Measurements from ENCODE around the gene HOXD3. TPM values are rescaled to one million over a fixed set of nuclear protein-coding genes. Genes with fewer than 3 reads are reported as not detected.

Gene HOXD3
- total RNA-seq, 1 donor from 2014 or later = 1.7 TPM

DNA sequence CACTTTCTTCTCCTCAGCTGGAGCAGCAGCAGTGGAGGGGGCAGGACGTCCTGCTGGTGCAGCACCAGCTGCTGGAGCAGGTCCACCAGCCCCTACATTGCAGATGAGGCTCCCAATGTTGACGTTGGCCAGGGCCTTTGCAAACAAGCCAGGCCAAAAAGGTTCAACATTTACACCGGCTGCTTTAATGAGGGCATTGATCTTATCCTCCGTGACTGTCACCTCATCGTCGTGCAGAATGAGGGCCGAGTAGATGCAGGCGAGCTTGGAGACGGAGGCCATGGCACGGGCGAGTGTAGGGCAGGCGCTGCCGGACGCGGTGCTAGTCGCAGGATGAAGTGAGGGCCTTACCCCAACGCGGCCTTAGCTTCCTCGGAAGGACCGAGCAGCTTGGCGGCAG is 43.9 kb downstream of the HOXD3 start:
- Histone ChIP-seq H3K9me3 (no peaks in the 10 kb centered on the region), H3K27me3 (peaks cover 24% of the 10 kb centered on the region), H3K27ac (no peak overlapping the region), H3K4me1 (no peaks in the 10 kb centered on the region), H3K36me3 (no peaks in the 10 kb centered on the region), H3K4me3 (no peak overlapping the region)
- intact Hi-C loops (cut with DNase I) = no loop called here
- DNase-seq (no peak), ATAC-seq (no peak)
- TF ChIP-seq, protein P1, sequence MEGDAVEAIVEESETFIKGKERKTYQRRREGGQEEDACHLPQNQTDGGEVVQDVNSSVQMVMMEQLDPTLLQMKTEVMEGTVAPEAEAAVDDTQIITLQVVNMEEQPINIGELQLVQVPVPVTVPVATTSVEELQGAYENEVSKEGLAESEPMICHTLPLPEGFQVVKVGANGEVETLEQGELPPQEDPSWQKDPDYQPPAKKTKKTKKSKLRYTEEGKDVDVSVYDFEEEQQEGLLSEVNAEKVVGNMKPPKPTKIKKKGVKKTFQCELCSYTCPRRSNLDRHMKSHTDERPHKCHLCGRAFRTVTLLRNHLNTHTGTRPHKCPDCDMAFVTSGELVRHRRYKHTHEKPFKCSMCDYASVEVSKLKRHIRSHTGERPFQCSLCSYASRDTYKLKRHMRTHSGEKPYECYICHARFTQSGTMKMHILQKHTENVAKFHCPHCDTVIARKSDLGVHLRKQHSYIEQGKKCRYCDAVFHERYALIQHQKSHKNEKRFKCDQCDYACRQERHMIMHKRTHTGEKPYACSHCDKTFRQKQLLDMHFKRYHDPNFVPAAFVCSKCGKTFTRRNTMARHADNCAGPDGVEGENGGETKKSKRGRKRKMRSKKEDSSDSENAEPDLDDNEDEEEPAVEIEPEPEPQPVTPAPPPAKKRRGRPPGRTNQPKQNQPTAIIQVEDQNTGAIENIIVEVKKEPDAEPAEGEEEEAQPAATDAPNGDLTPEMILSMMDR (IDR thresholded peaks at IDR 0.05) = no peak

DNA sequence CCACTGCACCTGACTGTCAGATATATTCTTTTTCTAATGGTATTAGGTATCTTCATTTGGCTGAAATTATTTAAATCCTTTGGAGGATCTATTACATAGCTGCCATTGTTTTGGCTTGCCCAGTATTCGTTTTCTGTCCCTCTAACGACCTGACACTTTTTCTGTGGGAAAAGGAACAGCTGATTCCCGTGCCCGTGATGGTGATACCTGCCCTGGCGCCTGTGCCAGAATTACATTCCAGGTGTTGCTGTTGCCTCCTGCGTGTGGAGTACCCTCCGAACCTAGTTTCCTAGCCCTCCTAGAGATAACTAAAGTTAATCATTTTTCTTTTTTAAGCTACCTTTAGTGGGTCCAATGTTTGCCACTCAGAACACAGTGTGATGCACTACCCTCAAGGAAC is 45.4 kb downstream of the HOXD3 start:
- no peaks in the 10 kb centered on the region for H3K9me3 ChIP-seq
- ATAC-seq (no peak), DNase-seq (no peak)
- intact Hi-C loops (cut with DNase I) = no loop called here
- peaks cover 24% of the 10 kb centered on the region for H3K27me3 ChIP-seq
- no peak overlapping the region for H3K4me3 ChIP-seq
- TF ChIP-seq, protein P1 (IDR thresholded peaks at IDR 0.05) = no peak
- no peak overlapping the region for H3K27ac ChIP-seq
- no peaks in the 10 kb centered on the region for H3K36me3 ChIP-seq
- H3K4me1 ChIP-seq = no peaks in the 10 kb centered on the region

DNA sequence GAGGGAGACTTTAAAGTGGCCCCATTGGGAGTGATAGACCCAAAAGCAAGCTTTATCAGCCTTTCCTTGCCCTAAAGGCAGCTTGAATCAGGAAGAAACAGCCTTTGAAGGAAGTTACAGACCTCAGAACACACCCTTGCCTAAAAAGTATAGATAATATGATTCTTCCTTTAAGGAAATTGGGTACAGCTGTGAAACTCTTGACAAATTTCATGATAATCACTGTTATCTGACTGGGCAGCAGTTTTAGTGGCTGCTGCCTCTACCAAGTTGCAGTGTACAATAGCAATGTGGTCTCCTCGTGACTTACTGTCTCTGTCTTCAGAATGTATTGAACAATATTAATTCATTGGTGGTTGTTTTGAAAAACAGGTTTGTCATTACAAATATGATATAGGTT is 48.0 kb downstream of the HOXD3 start:
- Histone ChIP-seq H3K36me3 (no peaks in the 10 kb centered on the region), H3K9me3 (no peaks in the 10 kb centered on the region), H3K4me1 (no peaks in the 10 kb centered on the region), H3K4me3 (no peak overlapping the region), H3K27ac (no peak overlapping the region), H3K27me3 (peaks cover 23% of the 10 kb centered on the region)
- no peak for ATAC-seq
- TF ChIP-seq, protein P1 (IDR thresholded peaks at IDR 0.05) = no peak
- intact Hi-C loops (cut with DNase I) = no loop called here
- no peak for DNase-seq

DNA sequence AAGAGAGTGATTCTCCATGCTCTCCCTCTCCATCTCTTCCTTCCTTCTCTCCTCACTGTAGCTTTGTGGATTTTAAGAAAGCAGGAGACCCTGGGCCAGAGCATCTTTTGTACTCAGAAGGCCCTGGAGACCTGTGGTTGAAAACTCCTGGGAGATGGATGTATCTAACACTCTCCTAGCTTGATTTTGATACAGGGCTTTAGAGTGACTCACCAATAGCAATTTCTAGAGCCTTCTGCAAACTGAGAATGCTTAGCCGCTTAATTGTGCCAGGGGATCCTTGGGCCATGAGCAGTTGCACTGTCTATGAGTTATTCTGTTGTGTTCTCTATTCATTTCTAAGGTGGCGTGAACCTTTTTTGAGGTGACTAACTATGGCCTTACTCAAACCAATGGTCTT is 49.0 kb downstream of the HOXD3 start:
- Histone ChIP-seq H3K4me3 (no peak overlapping the region), H3K27ac (no peak overlapping the region), H3K36me3 (no peaks in the 10 kb centered on the region), H3K4me1 (no peaks in the 10 kb centered on the region), H3K27me3 (peaks cover 13% of the 10 kb centered on the region), H3K9me3 (no peaks in the 10 kb centered on the region)
- no peak for ATAC-seq
- intact Hi-C loops (cut with DNase I) = no loop called here
- DNase-seq = no peak
- TF ChIP-seq, protein P1 (IDR thresholded peaks at IDR 0.05) = no peak

DNA sequence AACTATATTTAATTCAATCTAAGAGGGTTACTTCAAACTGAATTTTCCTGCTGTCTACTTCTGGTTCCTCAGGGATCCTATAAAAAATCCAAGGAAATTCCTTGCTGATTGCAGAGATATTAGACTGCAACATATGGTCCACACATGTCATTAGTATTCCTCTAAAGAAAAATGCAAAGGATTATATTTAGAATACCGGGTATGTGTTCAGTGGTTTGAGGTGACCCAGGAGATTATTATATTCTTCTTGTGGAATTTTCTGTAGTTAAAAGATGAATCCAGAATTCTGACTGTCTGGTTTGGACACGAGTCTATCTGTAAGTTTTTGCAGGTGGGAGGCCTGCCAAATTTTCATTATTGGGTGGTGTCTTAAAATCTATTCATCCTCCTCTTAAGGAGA is 49.6 kb downstream of the HOXD3 start:
- DNase-seq = no peak
- intact Hi-C loops (cut with DNase I) = no loop called here
- Histone ChIP-seq H3K4me1 (no peaks in the 10 kb centered on the region), H3K36me3 (no peaks in the 10 kb centered on the region), H3K27me3 (peaks cover 7% of the 10 kb centered on the region), H3K27ac (no peak overlapping the region), H3K9me3 (no peaks in the 10 kb centered on the region), H3K4me3 (no peak overlapping the region)
- TF ChIP-seq, protein P1 (IDR thresholded peaks at IDR 0.05) = no peak
- ATAC-seq = no peak

DNA sequence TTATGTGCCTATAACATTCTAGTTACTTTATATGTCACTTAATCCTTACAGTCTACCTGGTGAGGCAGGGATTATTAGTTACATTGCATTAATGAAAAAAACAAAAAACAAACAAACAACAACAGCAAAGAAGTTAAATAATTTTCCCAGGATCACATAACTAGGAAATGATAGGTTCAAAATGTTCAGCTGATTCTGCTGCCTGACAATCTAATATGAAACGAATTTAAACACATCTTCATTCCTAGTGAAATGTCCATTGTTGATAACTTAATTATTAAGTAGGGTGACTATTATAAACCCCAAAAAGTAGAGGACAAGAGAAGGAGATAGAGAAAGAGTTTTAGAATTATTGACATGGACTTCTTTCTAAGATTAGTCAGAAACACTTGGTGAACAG is 54.0 kb downstream of the HOXD3 start:
- no peak for ATAC-seq
- intact Hi-C loops (cut with DNase I) = no loop called here
- no peak overlapping the region for H3K27ac ChIP-seq
- no peak for DNase-seq
- no peak overlapping the region for H3K4me3 ChIP-seq
- H3K9me3 ChIP-seq = no peaks in the 10 kb centered on the region
- H3K27me3 ChIP-seq = no peaks in the 10 kb centered on the region
- TF ChIP-seq, protein P1 (IDR thresholded peaks at IDR 0.05) = no peak
- H3K36me3 ChIP-seq = no peaks in the 10 kb centered on the region
- H3K4me1 ChIP-seq = peaks cover 3% of the 10 kb centered on the region
